MCF 10A (cell line): ENCODE results near the gene MRPL28. TPM values are rescaled to one million over a fixed set of nuclear protein-coding genes. Genes with fewer than 3 reads are reported as not detected.

Experiments
- BruUV-seq: library from RNA; stranded (reverse); fragments of 400-500 nt; replicated peaks from 2 replicates; lab custom pipeline; 2021; lab: Mats Ljungman, UMichigan
- CTCF ChIA-PET: fragments of 300-600 bp; sonication (Branson Sonifier 250); formaldehyde crosslinking; extraction: SDS; loops from one replicate; lab custom pipeline; 2021; ENCODE audit warnings: antibody characterized with exemption, inconsistent platforms; lab: Yijun Ruan, JAX
- POLR2A ChIA-PET: fragments of 300-600, 350-650 bp; sonication (Branson Sonifier 250); formaldehyde crosslinking; extraction: SDS; loops from one replicate; lab custom pipeline; 2020; ENCODE audit warnings: antibody characterized with exemption, inconsistent platforms; lab: Yijun Ruan, JAX
- DNase-seq: peaks from one replicate; pipeline ENCODE4 v3.0.0-alpha.2; 2018; ENCODE audit not compliant: unreplicated experiment
- H3K27ac Mint-ChIP-seq: one replicate; pipeline ENCODE4 v1.8.0; 2022; ENCODE audit warnings: mild to moderate bottlenecking, low read depth, mixed read lengths; ENCODE audit not compliant: unreplicated experiment
- H3K27me3 Mint-ChIP-seq: one replicate; pipeline ENCODE4 v1.8.0; 2022; ENCODE audit warnings: mixed read lengths; ENCODE audit not compliant: insufficient read depth, unreplicated experiment
- H3K36me3 Mint-ChIP-seq: one replicate; pipeline ENCODE4 v1.8.0; 2022; ENCODE audit warnings: mild to moderate bottlenecking, moderate library complexity, mixed read lengths; ENCODE audit not compliant: insufficient read depth, unreplicated experiment
- H3K4me1 Mint-ChIP-seq: one replicate; pipeline ENCODE4 v1.8.0; 2022; ENCODE audit warnings: mixed read lengths; ENCODE audit not compliant: insufficient read depth, unreplicated experiment
- H3K4me3 Mint-ChIP-seq: one replicate; pipeline ENCODE4 v1.8.0; 2022; ENCODE audit warnings: mild to moderate bottlenecking, moderate library complexity, mixed read lengths; ENCODE audit not compliant: unreplicated experiment
- H3K9me3 Mint-ChIP-seq: one replicate; pipeline ENCODE4 v1.8.0; 2022; ENCODE audit warnings: mixed read lengths; ENCODE audit not compliant: unreplicated experiment
- intact Hi-C: fragments of 100-400 bp; cut with micrococcal nuclease; formaldehyde crosslinking; loops from 2 replicates; pipeline ENCODE4 v1.14.1; 2022
- total RNA-seq: library from RNA; stranded (reverse); gene quantifications from 2 replicates; pipeline ENCODE4 v1.2.3, GENCODE V29; 2022
- TF ChIP-seq, protein P1 (sequence below): fragments of 200-600 bp; IDR thresholded peaks from one replicate; pipeline ENCODE4 v1.8.0; 2022; ENCODE audit warnings: antibody characterized with exemption, mild to moderate bottlenecking; ENCODE audit not compliant: unreplicated experiment

The MRPL28 gene
- total RNA-seq, 1 experiment from 2014 or later = 105 TPM

GRCh38 chr16:376817-377418 is 6.6 kb upstream of the MRPL28 start:
- Mint-ChIP-seq H3K27ac (no peak overlapping the region), H3K36me3 (peaks cover 7% of the 10 kb centered on the region)
- intact Hi-C loops = no loop called here

DNA sequence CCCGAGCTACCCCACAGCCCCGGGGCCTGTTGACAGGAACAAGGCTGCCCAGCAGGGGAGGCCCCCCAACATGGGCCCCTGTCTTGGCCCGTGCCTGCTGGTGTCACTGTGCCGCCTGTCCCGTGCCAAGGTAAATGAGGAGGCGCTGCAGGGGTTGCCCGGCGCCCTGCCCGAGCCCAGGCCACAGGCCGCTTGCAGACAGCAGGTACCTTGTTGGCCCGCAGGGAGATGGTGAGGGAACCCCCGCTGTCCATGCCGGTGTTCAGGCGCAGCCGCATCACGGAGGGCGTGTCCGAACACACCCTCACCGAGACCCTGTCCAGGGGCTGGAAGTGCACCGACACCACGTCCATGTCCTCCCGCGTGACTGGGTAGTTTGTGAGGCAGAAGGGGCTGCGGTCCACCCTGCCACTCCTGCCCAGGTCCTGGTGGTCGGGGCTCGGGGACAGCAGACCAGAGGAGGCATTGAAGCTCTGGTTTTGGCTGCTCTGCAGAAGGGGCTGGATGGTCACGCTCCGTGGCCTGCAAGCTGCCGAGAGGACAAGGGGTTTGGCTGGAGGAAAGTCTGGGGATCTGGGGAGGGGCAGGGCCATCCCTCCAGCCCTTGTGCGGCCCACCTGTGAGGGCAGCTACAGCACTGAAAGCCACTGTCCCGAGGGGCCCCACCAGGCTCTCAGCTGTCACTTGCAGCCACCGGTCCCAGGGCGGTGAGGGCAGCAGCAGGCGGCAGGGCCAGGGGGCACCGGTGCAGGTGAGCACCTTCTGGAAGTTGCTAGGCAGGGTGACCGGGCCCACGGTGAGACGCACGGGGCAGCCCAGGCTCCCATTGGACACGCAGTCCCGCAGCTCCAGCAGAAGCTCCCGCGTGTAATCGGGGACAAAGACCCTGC is 5.8 kb upstream of the MRPL28 start:
- TF ChIP-seq, protein P1, sequence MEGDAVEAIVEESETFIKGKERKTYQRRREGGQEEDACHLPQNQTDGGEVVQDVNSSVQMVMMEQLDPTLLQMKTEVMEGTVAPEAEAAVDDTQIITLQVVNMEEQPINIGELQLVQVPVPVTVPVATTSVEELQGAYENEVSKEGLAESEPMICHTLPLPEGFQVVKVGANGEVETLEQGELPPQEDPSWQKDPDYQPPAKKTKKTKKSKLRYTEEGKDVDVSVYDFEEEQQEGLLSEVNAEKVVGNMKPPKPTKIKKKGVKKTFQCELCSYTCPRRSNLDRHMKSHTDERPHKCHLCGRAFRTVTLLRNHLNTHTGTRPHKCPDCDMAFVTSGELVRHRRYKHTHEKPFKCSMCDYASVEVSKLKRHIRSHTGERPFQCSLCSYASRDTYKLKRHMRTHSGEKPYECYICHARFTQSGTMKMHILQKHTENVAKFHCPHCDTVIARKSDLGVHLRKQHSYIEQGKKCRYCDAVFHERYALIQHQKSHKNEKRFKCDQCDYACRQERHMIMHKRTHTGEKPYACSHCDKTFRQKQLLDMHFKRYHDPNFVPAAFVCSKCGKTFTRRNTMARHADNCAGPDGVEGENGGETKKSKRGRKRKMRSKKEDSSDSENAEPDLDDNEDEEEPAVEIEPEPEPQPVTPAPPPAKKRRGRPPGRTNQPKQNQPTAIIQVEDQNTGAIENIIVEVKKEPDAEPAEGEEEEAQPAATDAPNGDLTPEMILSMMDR = no peak
- no TSS peak for BruUV-seq
- DNase-seq = no peak
- Mint-ChIP-seq H3K36me3 (peaks cover 7% of the 10 kb centered on the region), H3K4me3 (no peak overlapping the region), H3K27ac (no peak overlapping the region), H3K27me3 (no peaks in the 10 kb centered on the region), H3K4me1 (no peaks in the 10 kb centered on the region), H3K9me3 (no peaks in the 10 kb centered on the region)
- ChIA-PET CTCF (no interaction called here), POLR2A (no interaction called here)
- intact Hi-C loops = no loop called here

More at GRCh38 chr16:376817-377418, 6.6 kb upstream of the MRPL28 start:
- TF ChIP-seq, protein P1 = no peak
- H3K27me3 Mint-ChIP-seq = no peaks in the 10 kb centered on the region
- no TSS peak for BruUV-seq
- H3K9me3 Mint-ChIP-seq = no peaks in the 10 kb centered on the region
- no peak for DNase-seq
- ChIA-PET POLR2A (no interaction called here), CTCF (no interaction called here)
- no peak overlapping the region for H3K4me3 Mint-ChIP-seq
- no peaks in the 10 kb centered on the region for H3K4me1 Mint-ChIP-seq

- Mint-ChIP-seq H3K27ac (no peak overlapping the region), H3K36me3 (peaks cover 12% of the 10 kb centered on the region), H3K27me3 (no peaks in the 10 kb centered on the region), H3K9me3 (no peaks in the 10 kb centered on the region), H3K4me1 (no peaks in the 10 kb centered on the region), H3K4me3 (no peak overlapping the region)
- CTCF ChIA-PET = no interaction called here
- no TSS peak for BruUV-seq
- no peak for DNase-seq
- intact Hi-C loops = no loop called here
- POLR2A ChIA-PET = no interaction called here
- TF ChIP-seq, protein P1 = no peak
Measured at GRCh38 chr16:375212-375611, 4.9 kb upstream of the MRPL28 start.

DNA sequence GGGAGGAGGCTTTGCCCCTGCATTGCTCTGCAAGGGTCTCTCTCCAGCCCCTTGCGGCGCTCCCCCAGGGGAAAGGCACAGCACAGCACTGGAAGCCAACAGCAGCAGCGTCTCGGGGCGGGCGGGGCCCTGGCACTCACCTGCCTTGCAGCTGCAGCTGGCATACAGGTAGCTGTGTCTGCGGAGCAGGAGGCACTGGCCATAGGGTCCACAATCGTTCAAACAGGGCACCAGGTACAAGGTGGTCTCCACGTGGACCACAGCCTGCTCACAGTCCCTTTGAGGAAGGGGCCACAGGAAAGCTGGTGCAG is 4.2 kb upstream of the MRPL28 start:
- ChIA-PET CTCF (interaction anchor here (0.6 kb wide), 1 partner anchor 28 kb away, joined by 4 read pairs; no protein-coding TSS in a partner anchor), POLR2A (no interaction called here)
- no peak for DNase-seq

More for the DNA sequence above, 4.2 kb upstream of the MRPL28 start:
- TF ChIP-seq, protein P1 = no peak
- H3K4me3 Mint-ChIP-seq = no peak overlapping the region
- intact Hi-C loops = no loop called here
- H3K4me1 Mint-ChIP-seq = no peaks in the 10 kb centered on the region
- no peak overlapping the region for H3K27ac Mint-ChIP-seq
- no peaks in the 10 kb centered on the region for H3K27me3 Mint-ChIP-seq
- BruUV-seq = no TSS peak
- peaks cover 15% of the 10 kb centered on the region for H3K36me3 Mint-ChIP-seq
- H3K9me3 Mint-ChIP-seq = no peaks in the 10 kb centered on the region
